H1 (cell line): ENCODE results near the gene RAP1GDS1. TPM values are rescaled to one million over a fixed set of nuclear protein-coding genes. Genes with fewer than 3 reads are reported as not detected.

Experiments used
- CTCF ChIA-PET: fragments of 300-600 bp; sonication (Branson Sonifier 250); formaldehyde crosslinking; loops from one replicate; lab custom pipeline; 2021; ENCODE audit not compliant: partially characterized antibody; lab: Charles Lee
- POLR2A ChIA-PET: fragments of 300-600 bp; sonication (Branson Sonifier 250); formaldehyde crosslinking; loops from one replicate; lab custom pipeline; 2021; ENCODE audit warnings: inconsistent platforms; ENCODE audit not compliant: partially characterized antibody; lab: Charles Lee
- DNase-seq, 2 experiments: peaks; one replicate each; pipeline versions ENCODE4 v3.0.0 to v3.0.0-alpha.2; 2010 to 2022; ENCODE audit warnings: low spot score in 2 of 2, low read depth in 1 of 2, mixed read lengths in 1 of 2
- FAIRE-seq: peaks from 2 replicates; lab custom pipeline; 2011; peaks lifted over from hg19 to GRCh38; lab: Jason Lieb, UNC
- H2AFZ ChIP-seq: 2 replicates; pipeline ENCODE4 v1.8.1; 2012; ENCODE audit warnings: low read length, inconsistent platforms
- H2AK5ac ChIP-seq: 2 replicates; pipeline ENCODE4 v1.6.1; 2013; ENCODE audit warnings: low read depth, low read length
- H2BK120ac ChIP-seq: replicated peaks from 2 replicates; pipeline ENCODE3; 2013; ENCODE audit warnings: low read depth, low read length, inconsistent platforms
- H2BK12ac ChIP-seq: 2 replicates; pipeline ENCODE4 v1.6.1; 2013; ENCODE audit warnings: low read depth, low read length
- H2BK15ac ChIP-seq: 2 replicates; pipeline ENCODE4 v1.6.1; 2013; ENCODE audit warnings: low read length
- H2BK20ac ChIP-seq: 2 replicates; pipeline ENCODE4 v1.6.1; 2013; ENCODE audit warnings: low read length
- H2BK5ac ChIP-seq: 2 replicates; pipeline ENCODE4 v1.6.1; 2013; ENCODE audit warnings: low read depth, low read length
- H3K14ac ChIP-seq: 2 replicates; pipeline ENCODE4 v1.6.1; 2013; ENCODE audit warnings: inconsistent platforms; ENCODE audit not compliant: insufficient read length
- H3K18ac ChIP-seq: 2 replicates; pipeline ENCODE4 v1.6.1; 2013; ENCODE audit warnings: low read length; ENCODE audit errors: extremely low read depth
- H3K23ac ChIP-seq: 2 replicates; pipeline ENCODE4 v1.6.1; 2013; ENCODE audit warnings: inconsistent platforms; ENCODE audit not compliant: insufficient read length
- H3K23me2 ChIP-seq: 2 replicates; pipeline ENCODE4 v1.6.1; 2013; ENCODE audit warnings: low read depth, low read length
- H3K27ac ChIP-seq: 2 replicates; pipeline ENCODE4 v1.6.1; 2011; ENCODE audit warnings: low read depth, low read length, inconsistent platforms
- H3K27me3 ChIP-seq, 4 experiments: replicated peaks in 1 of 4; 1 replicate in 1 of 4; 2 replicates in 3 of 4; pipeline versions ENCODE4 v1.6.1 to v1.8.1; 2011 to 2013; ENCODE audit warnings: low read length in 3 of 4, mild to moderate bottlenecking in 3 of 4, inconsistent platforms in 2 of 4, mixed read lengths in 2 of 4, moderate library complexity in 1 of 4; ENCODE audit not compliant: control insufficient read depth in 3 of 4, insufficient read depth in 3 of 4; ENCODE audit errors: extremely low read depth in 1 of 4
- H3K36me3 ChIP-seq, 4 experiments: 2 replicates each; pipeline versions ENCODE4 v1.6.1 to v1.8.1; 2011 to 2013; ENCODE audit warnings: mild to moderate bottlenecking in 4 of 4, low read length in 3 of 4, moderate library complexity in 2 of 4, control low read depth in 1 of 4, inconsistent platforms in 1 of 4; ENCODE audit not compliant: insufficient read depth in 4 of 4, control insufficient read depth in 2 of 4
- H3K4ac ChIP-seq: replicated peaks from 2 replicates; pipeline ENCODE3; 2013; ENCODE audit warnings: low read length, low read depth, mixed read lengths, inconsistent platforms; ENCODE audit not compliant: insufficient read length
- H3K4me1 ChIP-seq, 4 experiments: replicated peaks in 1 of 4; 1 replicate in 1 of 4; 2 replicates in 3 of 4; pipeline versions ENCODE4 v1.6.1 to v1.8.1; 2011 to 2013; ENCODE audit warnings: low read length in 3 of 4, inconsistent platforms in 2 of 4, mixed read lengths in 1 of 4; ENCODE audit not compliant: insufficient read depth in 4 of 4, control insufficient read depth in 3 of 4
- H3K4me2 ChIP-seq, 2 experiments: 2 replicates each; pipeline versions ENCODE4 v1.6.1 to v1.8.1; 2011 to 2013; ENCODE audit warnings: low read depth in 2 of 2, low read length in 2 of 2, control low read depth in 1 of 2, inconsistent platforms in 1 of 2, mild to moderate bottlenecking in 1 of 2; ENCODE audit not compliant: insufficient read depth in 1 of 2
- H3K4me3 ChIP-seq, 4 experiments: fragments of 200-600, 300-600 bp in 1 of 4; sonication (generic), shearing (Covaris generic), sonication (Bioruptor Twin) in 1 of 4; 2 replicates each; pipeline versions ENCODE4 v1.5.1 to v1.8.1; 2011 to 2016; ENCODE audit warnings: low read length in 4 of 4, low read depth in 3 of 4, control low read depth in 2 of 4, inconsistent platforms in 2 of 4, mild to moderate bottlenecking in 2 of 4, mixed read lengths in 1 of 4, moderate library complexity in 1 of 4; ENCODE audit not compliant: insufficient read depth in 2 of 4; ENCODE audit errors: extremely low read depth in 1 of 4
- H3K56ac ChIP-seq: replicated peaks from 2 replicates; pipeline ENCODE3; 2013; ENCODE audit warnings: low read depth, mild to moderate bottlenecking, mixed read lengths, low read length, inconsistent platforms; ENCODE audit not compliant: insufficient read length
- H3K79me1 ChIP-seq: 2 replicates; pipeline ENCODE4 v1.6.1; 2013; ENCODE audit warnings: low read depth, low read length, control low read depth
- H3K79me2 ChIP-seq, 2 experiments: 2 replicates each; pipeline versions ENCODE4 v1.6.1 to v1.8.1; 2012 to 2013; ENCODE audit warnings: low read length in 2 of 2, mild to moderate bottlenecking in 2 of 2, inconsistent platforms in 1 of 2; ENCODE audit not compliant: insufficient read depth in 2 of 2, control insufficient read depth in 1 of 2
- H3K9ac ChIP-seq, 4 experiments: replicated peaks in 1 of 4; 1 replicate in 1 of 4; 2 replicates in 3 of 4; pipeline versions ENCODE4 v1.6.1 to v1.8.1; 2011 to 2013; ENCODE audit warnings: low read depth in 3 of 4, low read length in 3 of 4, control low read depth in 2 of 4, mild to moderate bottlenecking in 2 of 4, moderate library complexity in 2 of 4, inconsistent platforms in 1 of 4; ENCODE audit errors: extremely low read depth in 1 of 4
- H3K9me3 ChIP-seq, 2 experiments: 2 replicates each; pipeline versions ENCODE4 v1.6.1 to v1.8.1; 2012 to 2013; ENCODE audit warnings: mild to moderate bottlenecking in 2 of 2, moderate library complexity in 2 of 2, control low read depth in 1 of 2, inconsistent platforms in 1 of 2, low read depth in 1 of 2, low read length in 1 of 2, mixed read lengths in 1 of 2; ENCODE audit not compliant: insufficient read depth in 2 of 2
- H4K20me1 ChIP-seq, 2 experiments: replicated peaks in 1 of 2; 2 replicates each; pipeline versions ENCODE3 to v1.8.1; 2011 to 2013; ENCODE audit warnings: inconsistent platforms in 2 of 2, low read length in 2 of 2, mild to moderate bottlenecking in 1 of 2; ENCODE audit not compliant: insufficient read depth in 2 of 2, control insufficient read depth in 1 of 2
- H4K5ac ChIP-seq: 2 replicates; pipeline ENCODE4 v1.6.1; 2013; ENCODE audit warnings: low read length, low read depth, mixed read lengths, inconsistent platforms; ENCODE audit not compliant: insufficient read length
- H4K8ac ChIP-seq: 2 replicates; pipeline ENCODE4 v1.8.0; 2013; ENCODE audit warnings: mild to moderate bottlenecking, moderate library complexity, low read length, inconsistent platforms; ENCODE audit not compliant: insufficient read depth; ENCODE audit errors: extremely low read depth
- H4K91ac ChIP-seq: replicated peaks from 2 replicates; pipeline ENCODE3; 2013; ENCODE audit warnings: low read length, mixed read lengths, inconsistent platforms; ENCODE audit not compliant: insufficient read length
- ASH2L ChIP-seq: fragments of 200-600, 300-600 bp; sonication (generic); IDR thresholded peaks from one replicate; pipeline ENCODE4 v1.7.1; 2017; ENCODE audit warnings: low read length
- BCL11A ChIP-seq, 2 experiments: IDR thresholded peaks; one replicate each; pipeline ENCODE4 v1.6.1; 2011; ENCODE audit warnings: low read depth in 2 of 2, low read length in 2 of 2, mild to moderate bottlenecking in 2 of 2
- CHD2 ChIP-seq: IDR thresholded peaks from 2 replicates; pipeline ENCODE4 v1.6.1; 2012; ENCODE audit warnings: low read length, improper control_type of control experiment
- GABPA ChIP-seq: IDR thresholded peaks from 2 replicates; pipeline ENCODE4 v1.6.1; 2011; ENCODE audit warnings: mild to moderate bottlenecking, low read length, moderate library complexity, borderline replicate concordance; ENCODE audit not compliant: insufficient read depth
- KDM4A ChIP-seq: IDR thresholded peaks from one replicate; pipeline ENCODE4 v1.7.1; 2012; ENCODE audit warnings: low read depth, mild to moderate bottlenecking, moderate library complexity, low read length, inconsistent platforms; ENCODE audit not compliant: severe bottlenecking
- MAFK ChIP-seq: IDR thresholded peaks from 2 replicates; pipeline ENCODE4 v1.6.1; 2012; ENCODE audit warnings: low read depth, mild to moderate bottlenecking, improper control_type of control experiment, low read length
- POLR2AphosphoS5 ChIP-seq: IDR thresholded peaks from 2 replicates; pipeline ENCODE4 v1.6.1; 2011; ENCODE audit warnings: low read depth, low read length
- POU5F1 ChIP-seq: IDR thresholded peaks from 2 replicates; pipeline ENCODE4 v1.6.1; 2011; ENCODE audit warnings: low read depth, mild to moderate bottlenecking, low read length, moderate library complexity
- RBBP5 ChIP-seq: IDR thresholded peaks from 2 replicates; pipeline ENCODE4 v1.7.1; 2012; ENCODE audit warnings: low read depth, mild to moderate bottlenecking, inconsistent platforms, low read length, moderate library complexity, borderline replicate concordance
- SP2 ChIP-seq: IDR thresholded peaks from 2 replicates; pipeline ENCODE4 v1.6.1; 2012; ENCODE audit warnings: mild to moderate bottlenecking, low read length, inconsistent platforms
- TEAD4 ChIP-seq: IDR thresholded peaks from 2 replicates; pipeline ENCODE4 v1.6.1; 2012; ENCODE audit warnings: low read depth, low read length, inconsistent platforms, mixed read lengths
- ZNF274 ChIP-seq: IDR thresholded peaks from 2 replicates; pipeline ENCODE4 v1.7.0; 2012; ENCODE audit warnings: low read length, borderline replicate concordance; ENCODE audit errors: extremely low read depth
- WGBS, 2 experiments: shearing (Covaris generic) in 1 of 2; methylation state at CpG; one replicate each; pipeline versions ENCODE4 v1.1.6 to v1.1.7; 2013 to 2015; ENCODE audit warnings: low lambda C conversion rate in 2 of 2, mixed read lengths in 2 of 2, inconsistent platforms in 1 of 2, low coverage in 1 of 2, missing lambda C conversion rate in 1 of 2; ENCODE audit not compliant: insufficient replicate concordance in 2 of 2, insufficient coverage in 1 of 2, insufficient read length in 1 of 2; ENCODE audit errors: extremely low coverage in 1 of 2, missing lambda C conversion rate in 1 of 2; 5-methylcytosine and 5-hydroxymethylcytosine counted together
- polyA plus RNA-seq, 7 experiments: library from polyadenylated mRNA; depleted of rRNA in 3 of 7; stranded (reverse) in 5 of 7; unstranded in 2 of 7; fragments of >200 nt in 5 of 7; fragments of 200-250 nt in 2 of 7; gene quantifications; 1 replicate in 5 of 7; 2 replicates in 1 of 7; 4 replicates in 1 of 7; pipeline versions ENCODE4 v1.2.1 to v1.2.3, GENCODE V29; 2011 to 2013; ENCODE audit warnings: missing spikeins in 2 of 7, mixed read lengths in 2 of 7
- total RNA-seq: library from RNA; stranded (reverse); fragmentation: NEBNext Ultra II Directional; extraction: Animal tissue kit (Norgen Biotek cat#: 25700); gene quantifications from 2 replicates; pipeline ENCODE4 v1.2.1, GENCODE V29; 2021
- TF ChIP-seq, protein P1 (sequence below): IDR thresholded peaks from 2 replicates; pipeline ENCODE4 v1.6.1; 2012; ENCODE audit warnings: inconsistent platforms

Gene RAP1GDS1
- total and polyA plus RNA-seq, 2 of the 8 experiments (the other 6 are each of a cell fraction or from before 2014, with no cell fraction given), result 12.8 to 31.9 TPM

GRCh38 chr4:98381306-98381705 is 120.1 kb downstream of the RAP1GDS1 start:
- H3K9me3 ChIP-seq, result no peaks in the 10 kb centered on the region
- no peak overlapping the region for H3K4ac ChIP-seq
- H3K23me2 ChIP-seq, result no peaks in the 10 kb centered on the region
- H3K23ac ChIP-seq, result no peak overlapping the region
- H4K91ac ChIP-seq, result no peak overlapping the region
- WGBS, 2 experiments, result 83% methylated on average over 2 of the region's 2 CpGs; no CpG with 5 or more reads in 1 of the 2 experiments
- no peak overlapping the region for H4K8ac ChIP-seq
- FAIRE-seq (no peak), DNase-seq (no peak)
- H3K4me1 ChIP-seq, result no peaks in the 10 kb centered on the region
- H4K20me1 ChIP-seq, result no peaks in the 10 kb centered on the region
- CTCF ChIA-PET, result interaction anchor here (1.1 to 1.2 kb wide), 2 partner anchors 12 to 354 kb away, joined by 3 read pairs; no protein-coding TSS in a partner anchor
- no peak overlapping the region for H2AFZ ChIP-seq
- H3K4me3 ChIP-seq, result no peak overlapping the region
- H4K5ac ChIP-seq, result no peak overlapping the region
- H2BK20ac ChIP-seq, result no peak overlapping the region
- H3K79me1 ChIP-seq, result no peaks in the 10 kb centered on the region
- no peaks in the 10 kb centered on the region for H3K27me3 ChIP-seq
- H2AK5ac ChIP-seq, result no peak overlapping the region
- no peak overlapping the region for H3K9ac ChIP-seq
- H2BK5ac ChIP-seq, result no peak overlapping the region
- no peak for TF ChIP-seq TEAD4
- TF ChIP-seq ZNF274, result no peak
- TF ChIP-seq CHD2, result no peak
- TF ChIP-seq ASH2L, result no peak
- no peak for TF ChIP-seq MAFK
- TF ChIP-seq SP2, result no peak
- TF ChIP-seq, protein P1, sequence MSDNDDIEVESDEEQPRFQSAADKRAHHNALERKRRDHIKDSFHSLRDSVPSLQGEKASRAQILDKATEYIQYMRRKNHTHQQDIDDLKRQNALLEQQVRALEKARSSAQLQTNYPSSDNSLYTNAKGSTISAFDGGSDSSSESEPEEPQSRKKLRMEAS, result no peak
- TF ChIP-seq RBBP5, result no peak
- no peak for TF ChIP-seq POU5F1
- TF ChIP-seq GABPA, result no peak
- TF ChIP-seq KDM4A, result no peak
- TF ChIP-seq BCL11A (IDR thresholded peaks at IDR 0.05; ENCODE audit: low read depth in 2 of 2, low read length in 2 of 2), result no peak
- no peak for TF ChIP-seq POLR2AphosphoS5
- TF ChIP-seq, all 59 proteins: peak for 0
- Histone ChIP-seq H3K4me2 (no peak overlapping the region), H3K14ac (no peak overlapping the region), H2BK15ac (no peak overlapping the region), H2BK12ac (no peak overlapping the region), H2BK120ac (no peak overlapping the region), H3K56ac (no peak overlapping the region), H3K36me3 (no peaks in the 10 kb centered on the region), H3K18ac (no peak overlapping the region), H3K79me2 (no peaks in the 10 kb centered on the region), H3K27ac (no peak overlapping the region)
- POLR2A ChIA-PET, result no interaction called here
